Adrenal gland (tissue), 5 donors: Measurements from ENCODE around the gene FARP1.

ENCODE experiments used
- CTCF ChIP-seq, 6 experiments: fragments of 450-650 bp in 4 of 6; fragments of 200-600 bp in 2 of 6; sonication (generic) in 1 of 6; IDR thresholded peaks; 1 replicate in 5 of 6; 2 replicates in 1 of 6; pipeline versions ENCODE4 v1.5.1 to v1.8.0; 2016 to 2021; ENCODE audit warnings: antibody characterized with exemption in 6 of 6, mild to moderate bottlenecking in 2 of 6, moderate library complexity in 1 of 6
- POLR2A ChIP-seq, 2 donors: fragments of 450-650 bp; IDR thresholded peaks; one replicate each; pipeline ENCODE4 v1.6.1; 2017; ENCODE audit warnings: antibody characterized with exemption in 2 of 2, mild to moderate bottlenecking in 2 of 2, moderate library complexity in 1 of 2
- donor health status: DM: no; HTN: no; CAD: no.

- TF ChIP-seq CTCF (IDR thresholded peaks at IDR 0.05) (no peak), POLR2A (IDR thresholded peaks at IDR 0.05) (no peak)
These were observed 333.7 kb downstream of the FARP1 start for GRCh38 chr13:98476538-98476966.
